Endothelial cell of umbilical vein (primary cell): ENCODE data around the gene OR13C4.

Experiments used
- CTCF ChIP-seq, 2 donors: IDR thresholded peaks; 1 replicate in 1 of 2; 2 replicates in 1 of 2; pipeline ENCODE4 v1.5.1; 2011; ENCODE audit warnings: low read length in 2 of 2, mild to moderate bottlenecking in 2 of 2, moderate library complexity in 2 of 2, control low read depth in 1 of 2, inconsistent platforms in 1 of 2, low read depth in 1 of 2; ENCODE audit not compliant: insufficient read depth in 1 of 2; ENCODE audit errors: extremely low read depth in 1 of 2
- EZH2 ChIP-seq: IDR thresholded peaks from 2 replicates; pipeline ENCODE4 v1.6.1; 2012; ENCODE audit warnings: borderline replicate concordance, low read depth, mild to moderate bottlenecking, moderate library complexity, low read length, inconsistent platforms; ENCODE audit not compliant: severe bottlenecking
- JUN ChIP-seq: IDR thresholded peaks from 2 replicates; pipeline ENCODE4 v1.6.1; 2011; ENCODE audit warnings: borderline replicate concordance, low read depth; ENCODE audit not compliant: insufficient read length, insufficient read depth
- MYC ChIP-seq: IDR thresholded peaks from one replicate; pipeline ENCODE4 v1.6.1; 2011; ENCODE audit warnings: mild to moderate bottlenecking, low read depth, low read length
- POLR2A ChIP-seq: IDR thresholded peaks from 2 replicates; pipeline ENCODE4 v1.6.1; 2012; ENCODE audit warnings: low read depth, mild to moderate bottlenecking, control low read depth, low read length
- POLR2AphosphoS5 ChIP-seq: IDR thresholded peaks from 2 replicates; pipeline ENCODE4 v1.6.1; 2012; ENCODE audit warnings: low read depth, mild to moderate bottlenecking, control low read depth, low read length, moderate library complexity; ENCODE audit not compliant: insufficient read depth
- TF ChIP-seq, protein P1 (sequence below): IDR thresholded peaks from 2 replicates; pipeline ENCODE4 v1.6.1; 2011; ENCODE audit not compliant: insufficient read depth, insufficient read length

DNA sequence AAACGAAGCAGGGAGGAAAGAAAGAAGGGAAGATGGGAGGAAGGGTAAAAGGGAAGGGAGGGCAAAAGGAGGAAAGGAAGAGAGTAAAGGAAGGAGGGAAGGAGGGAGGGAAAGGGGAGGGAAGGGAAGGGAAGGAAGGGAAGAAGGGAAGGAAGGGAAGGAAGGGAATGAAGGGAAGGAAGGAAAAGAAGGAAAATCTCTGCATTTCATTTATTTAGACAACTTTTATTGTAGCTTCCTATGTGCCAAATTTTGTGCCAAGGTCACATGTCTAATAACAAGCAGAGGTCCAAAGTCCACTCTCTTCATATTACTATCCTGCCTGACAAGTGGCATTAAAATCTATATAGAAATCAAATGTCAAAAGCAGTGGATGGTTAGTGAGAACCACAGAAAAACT lies 12.3 kb upstream of the OR13C4 start:
- TF ChIP-seq CTCF (IDR thresholded peaks at IDR 0.05; ENCODE audit: extremely low read depth in 1 of 2, insufficient read depth in 1 of 2, low read depth in 1 of 2, low read length in 2 of 2): no peak
- TF ChIP-seq MYC: no peak
- no peak for TF ChIP-seq POLR2A
- no peak for TF ChIP-seq EZH2
- TF ChIP-seq POLR2AphosphoS5: no peak
- TF ChIP-seq, protein P1, sequence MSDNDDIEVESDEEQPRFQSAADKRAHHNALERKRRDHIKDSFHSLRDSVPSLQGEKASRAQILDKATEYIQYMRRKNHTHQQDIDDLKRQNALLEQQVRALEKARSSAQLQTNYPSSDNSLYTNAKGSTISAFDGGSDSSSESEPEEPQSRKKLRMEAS: no peak
- TF ChIP-seq JUN: no peak
